Fibroblast of skin of left quadriceps (primary cell): ENCODE data around the gene ARSI.

Experiments used
- DNase-seq, 2 experiments: peaks; one replicate each; pipeline ENCODE4 v3.0.0-alpha.2; 2013; ENCODE audit warnings: low read depth in 2 of 2

Gene ARSI

GRCh38 chr5:150246835-150247234 lies 55.9 kb downstream of the ARSI start:
- DNase-seq = no peak

- DNase-seq = no peak
Measured at GRCh38 chr5:150246429-150246828, 56.3 kb downstream of the ARSI start.
